OCI-LY7 (cell line): ENCODE measurements around the gene ZNF462. TPM values are rescaled to one million over a fixed set of nuclear protein-coding genes. Genes with fewer than 3 reads are reported as not detected.

Source experiments
- BruUV-seq: library from RNA; stranded (reverse); fragments of 400-500 nt; replicated peaks from 2 replicates; lab custom pipeline; 2021; lab: Mats Ljungman, UMichigan
- CTCF ChIA-PET: fragments of 300-600 bp; sonication (Branson Sonifier 250); formaldehyde crosslinking; loops from one replicate; lab custom pipeline; 2022; ENCODE audit warnings: antibody characterized with exemption; ENCODE audit not compliant: unreplicated experiment; lab: Charles Lee
- POLR2A ChIA-PET: fragments of 300-600 bp; sonication (Branson Sonifier 250); formaldehyde crosslinking; loops from one replicate; lab custom pipeline; 2022; ENCODE audit warnings: antibody characterized with exemption; lab: Charles Lee
- DNase-seq: peaks from one replicate; pipeline ENCODE4 v3.0.0-alpha.2; 2015; ENCODE audit warnings: low spot score
- H2AFZ ChIP-seq: fragments of 200-600 bp; sonication (generic), shearing (Covaris generic); 2 replicates; pipeline ENCODE4 v1.6.1; 2014; ENCODE audit warnings: mild to moderate bottlenecking, antibody characterized with exemption, low read length, moderate library complexity
- H3K27ac ChIP-seq: fragments of 200-600 bp; sonication (generic); 2 replicates; pipeline ENCODE4 v1.5.1; 2014; ENCODE audit warnings: mixed run types, low read depth, mild to moderate bottlenecking, moderate library complexity, low read length, inconsistent platforms; ENCODE audit not compliant: poor library complexity, severe bottlenecking
- H3K36me3 ChIP-seq: fragments of 200-600 bp; sonication (generic); 2 replicates; pipeline ENCODE4 v1.6.1; 2014; ENCODE audit warnings: mild to moderate bottlenecking, antibody characterized with exemption, low read length, moderate library complexity, mixed read lengths; ENCODE audit not compliant: insufficient read depth
- H3K4me1 ChIP-seq: fragments of 200-600 bp; sonication (generic); 2 replicates; pipeline ENCODE4 v1.5.1; 2014; ENCODE audit warnings: mild to moderate bottlenecking, low read length; ENCODE audit not compliant: insufficient read depth, poor library complexity, severe bottlenecking
- H3K4me2 ChIP-seq: fragments of 200-600 bp; sonication (generic); 2 replicates; pipeline ENCODE4 v1.6.1; 2014; ENCODE audit warnings: mild to moderate bottlenecking, low read length
- H3K4me3 ChIP-seq: fragments of 200-600 bp; sonication (generic); 2 replicates; pipeline ENCODE4 v1.5.1; 2014; ENCODE audit warnings: mild to moderate bottlenecking, low read depth, low read length; ENCODE audit not compliant: poor library complexity, severe bottlenecking
- H3K79me2 ChIP-seq: fragments of 200-600 bp; sonication (generic); 2 replicates; pipeline ENCODE4 v1.6.1; 2016; ENCODE audit warnings: low read depth, mild to moderate bottlenecking, low read length, moderate library complexity, mixed read lengths; ENCODE audit not compliant: insufficient read depth
- H3K9me2 ChIP-seq: fragments of 200-600 bp; sonication (generic); 2 replicates; pipeline ENCODE4 v1.6.1; 2016; ENCODE audit warnings: mild to moderate bottlenecking, low read length, mixed read lengths; ENCODE audit not compliant: insufficient read depth
- H3K9me3 ChIP-seq: fragments of 200-600 bp; sonication (generic); 2 replicates; pipeline ENCODE4 v1.6.1; 2014; ENCODE audit warnings: mild to moderate bottlenecking, mixed run types, low read length, mixed read lengths
- H4K20me1 ChIP-seq: fragments of 200-600 bp; sonication (generic); 2 replicates; pipeline ENCODE4 v1.6.1; 2014; ENCODE audit warnings: mild to moderate bottlenecking, antibody characterized with exemption, low read length, moderate library complexity, mixed read lengths; ENCODE audit not compliant: insufficient read depth
- EZH2phosphoT487 ChIP-seq: fragments of 200-600 bp; sonication (generic); IDR thresholded peaks from 2 replicates; pipeline ENCODE4 v1.6.1; 2018; ENCODE audit warnings: low read depth, borderline replicate concordance, mild to moderate bottlenecking, mixed run types, antibody characterized with exemption, low read length, moderate library complexity, mixed read lengths
- intact Hi-C: fragments of 100-400 bp; cut with micrococcal nuclease; formaldehyde crosslinking; loops from one replicate; pipeline ENCODE4 v1.10.0; 2022; ENCODE audit not compliant: unreplicated experiment
- total RNA-seq, 2 experiments: library from RNA; depleted of rRNA in 1 of 2; stranded (reverse); fragments of >200 nt in 1 of 2; shearing (Covaris generic) in 1 of 2; gene quantifications; 2 replicates each; pipeline ENCODE4 v1.2.3, GENCODE V29; 2014 to 2022
- TF ChIP-seq, protein P1 (sequence below): fragments of 200-600 bp; sonication (generic); conservative IDR thresholded peaks from 2 replicates; pipeline ENCODE4 v1.5.1; 2014; ENCODE audit warnings: mild to moderate bottlenecking, antibody characterized with exemption, low read length, moderate library complexity, mixed read lengths

Gene ZNF462
- total RNA-seq, 2 experiments from 2014 or later, result 0.88 to 1.1 TPM

DNA sequence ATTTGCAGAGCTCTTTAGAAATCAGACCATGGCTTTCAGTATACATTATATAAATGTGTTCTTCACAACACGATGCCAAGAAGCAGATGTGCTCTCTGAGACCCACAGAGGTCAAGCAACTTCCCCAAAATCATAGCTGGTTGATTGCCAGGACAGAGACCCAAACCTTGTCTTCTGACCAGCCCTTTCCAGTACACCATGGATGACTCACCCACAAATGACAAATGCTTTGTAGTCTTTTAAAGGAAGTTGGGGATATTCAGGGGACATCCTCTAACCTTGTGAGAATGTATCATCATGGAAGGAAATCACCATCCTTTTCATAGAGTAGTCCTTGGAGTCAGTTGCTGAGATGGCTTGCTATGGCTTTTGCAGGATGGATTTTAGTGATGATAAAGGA lies 30.1 kb downstream of the ZNF462 start:
- H3K4me3 ChIP-seq, result no peak overlapping the region
- H3K9me2 ChIP-seq, result no peaks in the 10 kb centered on the region
- ChIA-PET CTCF (no interaction called here), POLR2A (no interaction called here)
- no peak for DNase-seq
- intact Hi-C loops, result no loop called here
- no peaks in the 10 kb centered on the region for H3K4me1 ChIP-seq
- H4K20me1 ChIP-seq, result no peaks in the 10 kb centered on the region
- TF ChIP-seq, protein P1, sequence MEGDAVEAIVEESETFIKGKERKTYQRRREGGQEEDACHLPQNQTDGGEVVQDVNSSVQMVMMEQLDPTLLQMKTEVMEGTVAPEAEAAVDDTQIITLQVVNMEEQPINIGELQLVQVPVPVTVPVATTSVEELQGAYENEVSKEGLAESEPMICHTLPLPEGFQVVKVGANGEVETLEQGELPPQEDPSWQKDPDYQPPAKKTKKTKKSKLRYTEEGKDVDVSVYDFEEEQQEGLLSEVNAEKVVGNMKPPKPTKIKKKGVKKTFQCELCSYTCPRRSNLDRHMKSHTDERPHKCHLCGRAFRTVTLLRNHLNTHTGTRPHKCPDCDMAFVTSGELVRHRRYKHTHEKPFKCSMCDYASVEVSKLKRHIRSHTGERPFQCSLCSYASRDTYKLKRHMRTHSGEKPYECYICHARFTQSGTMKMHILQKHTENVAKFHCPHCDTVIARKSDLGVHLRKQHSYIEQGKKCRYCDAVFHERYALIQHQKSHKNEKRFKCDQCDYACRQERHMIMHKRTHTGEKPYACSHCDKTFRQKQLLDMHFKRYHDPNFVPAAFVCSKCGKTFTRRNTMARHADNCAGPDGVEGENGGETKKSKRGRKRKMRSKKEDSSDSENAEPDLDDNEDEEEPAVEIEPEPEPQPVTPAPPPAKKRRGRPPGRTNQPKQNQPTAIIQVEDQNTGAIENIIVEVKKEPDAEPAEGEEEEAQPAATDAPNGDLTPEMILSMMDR, result no peak
- H3K79me2 ChIP-seq, result no peaks in the 10 kb centered on the region
- H3K36me3 ChIP-seq, result no peaks in the 10 kb centered on the region
- no peak overlapping the region for H3K27ac ChIP-seq
- BruUV-seq, result no TSS peak
- no peak overlapping the region for H2AFZ ChIP-seq
- H3K9me3 ChIP-seq, result no peaks in the 10 kb centered on the region
- H3K4me2 ChIP-seq, result no peak overlapping the region

DNA sequence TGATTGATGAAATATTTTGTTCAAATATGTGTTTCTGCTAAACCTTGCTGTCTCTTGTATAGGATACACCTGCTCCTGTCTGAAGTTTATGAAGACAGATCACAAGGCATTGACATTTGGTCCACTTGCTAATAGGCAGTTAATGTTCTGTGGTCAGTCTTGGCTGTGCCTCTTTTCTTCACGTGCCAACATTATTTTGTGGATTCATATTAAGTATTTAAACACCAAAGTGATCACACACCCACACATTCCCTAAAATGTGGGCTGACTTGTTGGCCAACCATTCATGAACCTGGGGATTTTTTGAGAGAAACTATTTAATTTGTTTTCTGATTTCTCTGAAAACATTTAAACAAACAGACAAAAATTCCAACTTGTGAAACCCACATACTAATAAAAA lies 33.7 kb downstream of the ZNF462 start:
- no peaks in the 10 kb centered on the region for H3K4me1 ChIP-seq
- H3K9me2 ChIP-seq, result no peaks in the 10 kb centered on the region
- H4K20me1 ChIP-seq, result no peaks in the 10 kb centered on the region
- H3K79me2 ChIP-seq, result no peaks in the 10 kb centered on the region
- no peak for DNase-seq
- TF ChIP-seq, protein P1, result no peak
- no peak for TF ChIP-seq EZH2phosphoT487
- no peak overlapping the region for H3K4me3 ChIP-seq
- no peaks in the 10 kb centered on the region for H3K9me3 ChIP-seq
- no peaks in the 10 kb centered on the region for H3K36me3 ChIP-seq
- intact Hi-C loops, result no loop called here
- no peak overlapping the region for H3K27ac ChIP-seq
- H3K4me2 ChIP-seq, result no peak overlapping the region
- H2AFZ ChIP-seq, result no peak overlapping the region
- no TSS peak for BruUV-seq
- ChIA-PET CTCF (no interaction called here), POLR2A (no interaction called here)

DNA sequence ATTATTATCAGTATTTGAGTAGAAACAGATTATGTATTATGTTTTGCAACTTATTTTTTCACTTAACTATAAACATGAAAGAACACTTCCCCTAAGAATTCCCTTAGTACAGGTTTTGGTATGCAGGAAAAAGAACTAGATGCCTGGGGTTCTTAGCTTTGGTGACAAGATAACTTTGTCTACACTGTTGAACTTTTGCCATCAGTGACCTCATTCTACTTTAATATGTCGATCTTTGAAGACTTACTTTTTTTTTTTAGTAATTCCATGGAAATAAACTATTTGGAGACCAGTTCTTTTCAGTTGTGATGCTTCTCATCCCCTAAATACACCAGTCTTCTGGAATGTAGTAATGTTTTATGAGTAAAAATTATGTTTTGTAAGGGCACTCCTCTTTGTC lies 34.3 kb downstream of the ZNF462 start:
- H3K27ac ChIP-seq, result no peak overlapping the region
- TF ChIP-seq, protein P1, result no peak
- TF ChIP-seq EZH2phosphoT487, result no peak
- H3K36me3 ChIP-seq, result no peaks in the 10 kb centered on the region
- H3K9me2 ChIP-seq, result no peaks in the 10 kb centered on the region
- H3K79me2 ChIP-seq, result no peaks in the 10 kb centered on the region
- ChIA-PET POLR2A (no interaction called here), CTCF (no interaction called here)
- DNase-seq, result no peak
- intact Hi-C loops, result no loop called here
- no peaks in the 10 kb centered on the region for H4K20me1 ChIP-seq
- no peak overlapping the region for H3K4me3 ChIP-seq
- BruUV-seq, result no TSS peak
- no peak overlapping the region for H3K4me2 ChIP-seq
- no peak overlapping the region for H2AFZ ChIP-seq
- no peaks in the 10 kb centered on the region for H3K9me3 ChIP-seq
- H3K4me1 ChIP-seq, result no peaks in the 10 kb centered on the region
